Lung (tissue), 16 donors: ENCODE data around the gene RFX4. TPM values are rescaled to one million over a fixed set of nuclear protein-coding genes. Genes with fewer than 3 reads are reported as not detected.
A peak's percentile ranks its signal among the peaks of the same experiment; 100 is the strongest.

Experiments
- ATAC-seq: fragments of 200-7000 bp; cut with Tn5 transposase; one replicate; pipeline ENCODE4 v1.9.1; 2020; ENCODE audit warnings: moderate number of reproducible peaks; ENCODE audit not compliant: insufficient read depth, low FRiP score
- DNase-seq, 3 donors: peaks; one replicate each; pipeline ENCODE4 v3.0.0-alpha.2; 2013 to 2017
- H3K27ac ChIP-seq, 2 donors: one replicate each; pipeline ENCODE4 v1.5.1; 2013; ENCODE audit warnings: mild to moderate bottlenecking in 2 of 2, moderate library complexity in 2 of 2, control low read depth in 1 of 2, inconsistent platforms in 1 of 2, low read depth in 1 of 2, low read length in 1 of 2
- H3K27me3 ChIP-seq, 3 donors: one replicate each; pipeline ENCODE4 v1.5.1; 2013; ENCODE audit warnings: low read length in 2 of 3; ENCODE audit not compliant: control insufficient read depth in 3 of 3, insufficient read depth in 3 of 3
- H3K36me3 ChIP-seq, 4 donors: one replicate each; pipeline ENCODE4 v1.5.1; 2013; ENCODE audit warnings: low read length in 4 of 4, mild to moderate bottlenecking in 1 of 4, moderate library complexity in 1 of 4; ENCODE audit not compliant: control insufficient read depth in 4 of 4, insufficient read depth in 4 of 4
- H3K4me1 ChIP-seq, 5 donors: one replicate each; pipeline ENCODE4 v1.5.1; 2013; ENCODE audit warnings: low read length in 5 of 5, mild to moderate bottlenecking in 2 of 5, moderate library complexity in 1 of 5; ENCODE audit not compliant: control insufficient read depth in 5 of 5, insufficient read depth in 5 of 5
- H3K4me3 ChIP-seq: one replicate; pipeline ENCODE4 v1.5.1; 2013; ENCODE audit warnings: mild to moderate bottlenecking, control low read depth, moderate library complexity
- H3K9ac ChIP-seq, 2 donors: one replicate each; pipeline ENCODE4 v1.5.1; 2013; ENCODE audit warnings: low read length in 2 of 2, control low read depth in 1 of 2; ENCODE audit not compliant: insufficient read depth in 1 of 2
- H3K9me3 ChIP-seq, 4 donors: one replicate each; pipeline ENCODE4 v1.5.1; 2013; ENCODE audit warnings: low read length in 3 of 4, mild to moderate bottlenecking in 1 of 4, moderate library complexity in 1 of 4; ENCODE audit not compliant: control insufficient read depth in 4 of 4, insufficient read depth in 3 of 4
- WGBS, 2 donors: extraction: QIAGEN DNeasy Blood & Tissue Kit; methylation state at CpG; one replicate each; pipeline ENCODE4 v1.1.7; 2013; 5-methylcytosine and 5-hydroxymethylcytosine counted together
- long read RNA-seq, 5 donors: transcript quantifications; one replicate each; lab custom pipeline, GENCODE V29; 2026
- polyA plus RNA-seq, 2 donors: library from polyadenylated mRNA; stranded (reverse); fragments of 200-250 nt; gene quantifications; one replicate each; pipeline ENCODE4 v1.2.1, GENCODE V29; 2013
- total RNA-seq, 2 donors: library from RNA; depleted of rRNA in 1 of 2; stranded (reverse); fragments of >200 nt in 1 of 2; gene quantifications; one replicate each; pipeline ENCODE4 v1.2.1, GENCODE V29; 2014 to 2021
- TF ChIP-seq, protein P1 (sequence below): IDR thresholded peaks from 2 replicates; pipeline ENCODE4 v1.5.1; 2012; ENCODE audit warnings: mild to moderate bottlenecking; ENCODE audit errors: control extremely low read depth, extremely low read depth
- donor health status: control.
- donor health status: control.
- donor health status: Bipolar disorder and iron deficiency.
- donor health status: healthy.
- donor health status: DM: yes; HTN: yes; CAD: no.

Gene RFX4
- not detected for total RNA-seq
- not detected for polyA plus RNA-seq
- long read RNA-seq, donor 1 = 0 reads
- long read RNA-seq, donor 2 = 0 reads
- long read RNA-seq, donor 3 = 0 reads
- long read RNA-seq, donor 4 = 0 reads
- long read RNA-seq, donor 5 = 0 reads

DNA sequence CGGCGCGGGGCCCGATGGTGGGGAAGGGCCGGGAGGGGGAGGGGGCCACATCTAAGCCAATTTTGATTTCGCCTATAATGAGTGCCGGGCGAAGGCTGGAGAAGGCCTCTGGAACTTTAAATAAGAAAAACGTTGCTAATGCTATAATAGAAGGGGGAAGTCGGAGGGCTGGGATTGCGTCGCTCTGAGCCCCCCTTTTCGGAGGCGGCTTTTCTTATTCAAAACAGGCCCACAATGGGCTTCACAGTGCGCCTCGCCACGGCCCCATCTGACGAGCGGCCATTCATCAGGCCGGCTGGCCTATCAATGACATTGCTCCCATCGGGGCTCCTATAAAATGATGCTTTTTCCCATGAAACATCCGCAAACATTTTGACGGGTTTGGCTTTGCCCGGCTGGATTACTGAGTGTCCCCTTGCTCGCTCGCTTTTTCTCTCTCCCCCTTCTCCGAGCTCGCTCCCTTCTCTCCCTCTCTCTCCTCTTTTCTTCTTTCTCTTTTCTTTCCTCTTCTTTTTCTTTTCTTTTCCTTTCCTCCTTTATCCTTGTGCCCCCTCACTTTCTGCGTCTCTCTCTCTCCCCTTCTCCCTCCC is at the start of gene RFX4:
Gene RFX4 (plus strand): TSS at position 364 of the 590 bp plus-strand sequence. CDS start 317 bp downstream, outside the sequence.
- peak within 1 kb of the TSS; percentile 5 for H3K4me3 ChIP-seq
- peak; percentile 5 to 18 (median 6) for DNase-seq
- no peak within 1 kb of the TSS for H3K27ac ChIP-seq
- 2 to 3% methylated on average over 27 to 29 of the region's 29 CpGs for WGBS, 2 donors
- TF ChIP-seq, protein P1, sequence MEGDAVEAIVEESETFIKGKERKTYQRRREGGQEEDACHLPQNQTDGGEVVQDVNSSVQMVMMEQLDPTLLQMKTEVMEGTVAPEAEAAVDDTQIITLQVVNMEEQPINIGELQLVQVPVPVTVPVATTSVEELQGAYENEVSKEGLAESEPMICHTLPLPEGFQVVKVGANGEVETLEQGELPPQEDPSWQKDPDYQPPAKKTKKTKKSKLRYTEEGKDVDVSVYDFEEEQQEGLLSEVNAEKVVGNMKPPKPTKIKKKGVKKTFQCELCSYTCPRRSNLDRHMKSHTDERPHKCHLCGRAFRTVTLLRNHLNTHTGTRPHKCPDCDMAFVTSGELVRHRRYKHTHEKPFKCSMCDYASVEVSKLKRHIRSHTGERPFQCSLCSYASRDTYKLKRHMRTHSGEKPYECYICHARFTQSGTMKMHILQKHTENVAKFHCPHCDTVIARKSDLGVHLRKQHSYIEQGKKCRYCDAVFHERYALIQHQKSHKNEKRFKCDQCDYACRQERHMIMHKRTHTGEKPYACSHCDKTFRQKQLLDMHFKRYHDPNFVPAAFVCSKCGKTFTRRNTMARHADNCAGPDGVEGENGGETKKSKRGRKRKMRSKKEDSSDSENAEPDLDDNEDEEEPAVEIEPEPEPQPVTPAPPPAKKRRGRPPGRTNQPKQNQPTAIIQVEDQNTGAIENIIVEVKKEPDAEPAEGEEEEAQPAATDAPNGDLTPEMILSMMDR = no peak
- H3K36me3 ChIP-seq = no peaks in the 10 kb centered on the region
- H3K27me3 ChIP-seq = peaks cover 26 to 94% (median 81%) of the 10 kb centered on the region in 3 donors
- H3K4me1 ChIP-seq = peaks cover 0 to 28% (median 10%) of the 10 kb centered on the region in 5 donors
- H3K9me3 ChIP-seq = peaks cover 0 to 4% (median 0%) of the 10 kb centered on the region in 4 donors
- no peak for ATAC-seq
- H3K9ac ChIP-seq = no peak within 1 kb of the TSS

DNA sequence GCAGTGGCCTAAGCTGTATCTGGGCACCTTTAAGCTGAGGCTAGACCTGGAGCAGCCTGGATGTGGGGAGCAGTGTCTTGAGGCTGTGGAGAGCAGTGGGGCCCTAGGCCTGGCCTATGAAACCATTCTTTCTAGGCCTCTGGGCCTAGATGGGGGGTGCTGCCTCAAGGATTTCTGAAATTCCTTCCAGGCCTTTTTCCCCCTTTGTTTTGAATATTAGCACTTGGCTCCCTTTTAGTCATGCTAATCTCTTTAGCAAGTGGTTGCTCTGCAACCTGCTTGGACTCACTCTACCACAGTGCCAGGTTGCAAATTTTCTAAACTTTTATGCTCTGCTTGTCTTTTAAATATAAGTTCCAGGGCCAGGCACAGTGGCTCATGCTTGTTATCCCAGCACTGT is 41.6 kb upstream of the RFX4 start:
- no peaks in the 10 kb centered on the region for H3K4me1 ChIP-seq
- H3K4me3 ChIP-seq = no peak overlapping the region
- no peaks in the 10 kb centered on the region for H3K27me3 ChIP-seq
- no peak overlapping the region for H3K9ac ChIP-seq
- no peaks in the 10 kb centered on the region for H3K36me3 ChIP-seq
- TF ChIP-seq, protein P1 = no peak
- ATAC-seq = no peak
- no peak for DNase-seq
- H3K27ac ChIP-seq = no peak overlapping the region
- peaks cover 0 to 8% (median 0%) of the 10 kb centered on the region in 4 donors for H3K9me3 ChIP-seq

DNA sequence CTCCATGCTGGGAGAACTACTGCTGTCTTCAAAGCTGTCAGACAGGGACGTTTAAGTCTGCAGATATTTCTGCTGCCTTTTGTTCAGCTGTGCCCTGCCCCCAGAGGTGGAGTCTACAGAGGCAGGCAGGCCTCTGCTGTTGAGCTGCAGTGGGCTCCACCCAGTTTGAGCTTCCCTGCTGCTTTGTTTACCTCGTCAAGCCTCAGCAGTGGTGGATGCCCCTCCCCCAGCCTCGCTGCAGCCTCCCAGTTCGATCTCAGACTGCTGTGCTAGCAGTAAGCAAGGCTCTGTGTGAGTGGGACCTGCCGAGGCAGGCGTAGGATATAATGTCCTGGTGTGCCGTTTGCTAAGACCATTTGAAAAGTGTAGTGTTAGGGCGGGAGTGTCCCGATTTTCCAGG is 31.4 kb upstream of the RFX4 start:
- H3K4me1 ChIP-seq = no peaks in the 10 kb centered on the region
- no peak overlapping the region for H3K9ac ChIP-seq
- H3K9me3 ChIP-seq = peaks cover 0 to 7% (median 0%) of the 10 kb centered on the region in 4 donors
- no peak overlapping the region for H3K4me3 ChIP-seq
- no peaks in the 10 kb centered on the region for H3K36me3 ChIP-seq
- ATAC-seq (no peak), DNase-seq (no peak)
- 79 to 91% methylated on average over 9 of the region's 9 CpGs for WGBS, 2 donors
- TF ChIP-seq, protein P1 = no peak
- peaks cover 0 to 2% (median 0%) of the 10 kb centered on the region in 3 donors for H3K27me3 ChIP-seq
- no peak overlapping the region for H3K27ac ChIP-seq
